ENCODE data around the gene SCN1B. TPM values are rescaled to one million over a fixed set of nuclear protein-coding genes. Genes with fewer than 3 reads are reported as not detected.

SCN1B gene
- total and polyA plus RNA-seq, 10 of the 15 experiments (the other 5 are each of a cell fraction or from before 2014, with no cell fraction given) = 0.04 to 0.54 (median 0.11) TPM; not detected in 3

DNA sequence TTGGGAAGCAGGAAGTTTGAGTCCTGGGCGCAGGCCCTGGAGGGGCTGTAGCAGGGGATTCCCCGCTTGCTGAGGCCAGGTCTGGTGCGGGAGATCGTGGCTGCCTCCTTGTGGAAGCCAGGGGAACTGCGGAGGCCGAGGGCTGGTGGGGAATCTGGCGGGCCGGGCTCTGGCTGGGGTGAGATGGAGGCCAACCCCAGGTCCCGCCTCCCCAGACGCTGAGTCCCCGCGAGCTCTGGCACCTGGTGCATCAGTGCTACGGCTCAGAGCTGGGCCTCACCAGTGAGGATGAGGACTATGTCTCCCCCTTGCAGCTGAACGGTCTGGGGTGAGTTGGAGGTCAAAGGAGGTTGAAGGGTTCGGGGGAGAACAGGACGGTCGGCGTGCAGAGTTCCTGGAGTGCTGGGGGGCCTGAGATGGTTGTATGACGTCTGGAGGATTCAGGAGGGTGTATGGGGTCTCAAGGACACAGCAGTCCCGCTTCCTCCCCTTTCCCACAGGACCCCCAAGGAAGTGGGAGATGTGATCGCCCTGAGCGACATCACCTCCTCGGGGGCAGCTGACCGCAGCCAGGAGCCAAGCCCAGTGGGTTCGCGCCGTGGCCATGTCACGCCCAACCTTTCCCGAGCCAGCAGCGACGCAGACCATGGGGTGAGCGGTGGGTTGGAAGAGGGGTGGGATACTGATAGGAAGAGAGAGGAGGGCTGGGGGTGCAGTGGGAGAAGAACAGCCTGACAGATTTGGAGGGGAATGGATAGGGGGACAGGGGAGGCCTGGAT lies 17.0 kb upstream of the SCN1B start (continued):
- TF ChIP-seq, protein P1, sequence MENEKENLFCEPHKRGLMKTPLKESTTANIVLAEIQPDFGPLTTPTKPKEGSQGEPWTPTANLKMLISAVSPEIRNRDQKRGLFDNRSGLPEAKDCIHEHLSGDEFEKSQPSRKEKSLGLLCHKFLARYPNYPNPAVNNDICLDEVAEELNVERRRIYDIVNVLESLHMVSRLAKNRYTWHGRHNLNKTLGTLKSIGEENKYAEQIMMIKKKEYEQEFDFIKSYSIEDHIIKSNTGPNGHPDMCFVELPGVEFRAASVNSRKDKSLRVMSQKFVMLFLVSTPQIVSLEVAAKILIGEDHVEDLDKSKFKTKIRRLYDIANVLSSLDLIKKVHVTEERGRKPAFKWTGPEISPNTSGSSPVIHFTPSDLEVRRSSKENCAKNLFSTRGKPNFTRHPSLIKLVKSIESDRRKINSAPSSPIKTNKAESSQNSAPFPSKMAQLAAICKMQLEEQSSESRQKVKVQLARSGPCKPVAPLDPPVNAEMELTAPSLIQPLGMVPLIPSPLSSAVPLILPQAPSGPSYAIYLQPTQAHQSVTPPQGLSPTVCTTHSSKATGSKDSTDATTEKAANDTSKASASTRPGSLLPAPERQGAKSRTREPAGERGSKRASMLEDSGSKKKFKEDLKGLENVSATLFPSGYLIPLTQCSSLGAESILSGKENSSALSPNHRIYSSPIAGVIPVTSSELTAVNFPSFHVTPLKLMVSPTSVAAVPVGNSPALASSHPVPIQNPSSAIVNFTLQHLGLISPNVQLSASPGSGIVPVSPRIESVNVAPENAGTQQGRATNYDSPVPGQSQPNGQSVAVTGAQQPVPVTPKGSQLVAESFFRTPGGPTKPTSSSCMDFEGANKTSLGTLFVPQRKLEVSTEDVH (IDR thresholded peaks at IDR 0.05; ENCODE audit: low read depth, partially characterized antibody) = no peak
- no peak for TF ChIP-seq ETV6 (conservative IDR thresholded peaks at IDR 0.05 in 1 of 2, IDR thresholded peaks at IDR 0.05 in 1 of 2; ENCODE audit: borderline replicate concordance in 1 of 2, low read depth in 1 of 2)
- TF ChIP-seq RELB (IDR thresholded peaks at IDR 0.05; ENCODE audit: low read depth) = no peak
- TF ChIP-seq SP1 (IDR thresholded peaks at IDR 0.05; ENCODE audit: low read depth, low read length) = peak; percentile 30
- TF ChIP-seq POLR2A (IDR thresholded peaks at IDR 0.05; ENCODE audit: low read depth, low read length) = peak; percentile 54
- TF ChIP-seq STAT3 (IDR thresholded peaks at IDR 0.05; ENCODE audit: low read depth, low read length) = no peak
- TF ChIP-seq MEF2B (IDR thresholded peaks at IDR 0.05; ENCODE audit: partially characterized antibody, poor library complexity, severe bottlenecking) = no peak
- peak; percentile 13; the same call in 1 of the 2 replicates for TF ChIP-seq CREB1 (IDR thresholded peaks at IDR 0.05; ENCODE audit: low read depth)
- TF ChIP-seq ZNF622 (IDR thresholded peaks at IDR 0.05) = no peak
- TF ChIP-seq TBL1XR1 (IDR thresholded peaks at IDR 0.05; ENCODE audit: low read depth, low read length) = no peak
- TF ChIP-seq POLR2AphosphoS5 (IDR thresholded peaks at IDR 0.05; ENCODE audit: low read length) = no peak
- peak in 1 of 2 experiments; percentile 25; a peak in 1 of 4 replicates for TF ChIP-seq BHLHE40 (IDR thresholded peaks at IDR 0.05; ENCODE audit: borderline replicate concordance in 1 of 2, low read depth in 2 of 2, low read length in 1 of 2)
- no peak for TF ChIP-seq SKIL (IDR thresholded peaks at IDR 0.05; ENCODE audit: low read depth, poor library complexity, severe bottlenecking)
- peak; percentile 83 for TF ChIP-seq YY1 (IDR thresholded peaks at IDR 0.05; ENCODE audit: low read depth, low read length)
- no peak for TF ChIP-seq ZZZ3 (IDR thresholded peaks at IDR 0.05; ENCODE audit: control insufficient read depth, insufficient read length, low read depth)
- peak; percentile 69 for TF ChIP-seq SMARCA5 (IDR thresholded peaks at IDR 0.05)
- no peak for TF ChIP-seq PAX8 (IDR thresholded peaks at IDR 0.05)
- no peak for TF ChIP-seq GATAD2B (conservative IDR thresholded peaks at IDR 0.05; ENCODE audit: low read depth)
- no peak for TF ChIP-seq NR2F1 (conservative IDR thresholded peaks at IDR 0.05)
- no peak for TF ChIP-seq HCFC1 (IDR thresholded peaks at IDR 0.05; ENCODE audit: low read length)
- TF ChIP-seq MTA3 (IDR thresholded peaks at IDR 0.05; ENCODE audit: borderline replicate concordance, low read length) = no peak
- TF ChIP-seq SIX5 (IDR thresholded peaks at IDR 0.05; ENCODE audit: low read depth, low read length, severe bottlenecking) = no peak
- TF ChIP-seq LARP7 (IDR thresholded peaks at IDR 0.05) = 0 out of 2 replicates have a peak, but pooled peaks have one; percentile 15
- no peak for TF ChIP-seq ZNF24 (IDR thresholded peaks at IDR 0.05)
- no peak for TF ChIP-seq ZNF217 (IDR thresholded peaks at IDR 0.05)
- TF ChIP-seq CHD1 (IDR thresholded peaks at IDR 0.05; ENCODE audit: low read depth, low read length) = no peak
- TF ChIP-seq RB1 (IDR thresholded peaks at IDR 0.05; ENCODE audit: borderline replicate concordance) = peak; percentile 48; the same call in 1 of the 2 replicates
